AG09319 (cell line): ENCODE measurements around the gene SMIM26.

Source experiments
- DNase-seq: peaks from one replicate; pipeline ENCODE4 v3.0.0-alpha.2; 2010; ENCODE audit warnings: low read depth; ENCODE audit errors: extremely low read depth
- TF ChIP-seq, protein P1 (sequence below): IDR thresholded peaks from 2 replicates; pipeline ENCODE4 v1.5.1; 2011; ENCODE audit warnings: low read depth, mild to moderate bottlenecking, inconsistent platforms, low read length, moderate library complexity

SMIM26 gene

DNA sequence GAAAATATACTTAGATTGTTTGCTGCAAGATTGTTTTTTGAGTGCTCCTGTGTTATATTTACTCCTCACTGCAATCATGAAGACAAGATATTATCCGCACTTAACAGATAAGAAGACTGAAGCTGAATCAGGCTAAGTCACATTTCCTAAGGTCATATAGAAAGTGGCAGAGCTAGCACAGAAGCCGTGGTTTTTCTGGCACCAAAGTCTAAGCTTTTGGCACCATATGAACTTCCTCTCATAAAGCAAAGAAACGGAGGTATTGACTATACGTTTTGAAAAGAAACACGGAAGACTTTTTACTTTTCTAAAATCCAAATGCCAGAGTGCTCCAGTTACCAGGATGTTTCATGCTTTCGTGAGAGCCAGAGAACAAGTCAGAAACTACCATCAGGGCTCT is 11.3 kb downstream of the SMIM26 start:
- no peak for DNase-seq
- TF ChIP-seq, protein P1, sequence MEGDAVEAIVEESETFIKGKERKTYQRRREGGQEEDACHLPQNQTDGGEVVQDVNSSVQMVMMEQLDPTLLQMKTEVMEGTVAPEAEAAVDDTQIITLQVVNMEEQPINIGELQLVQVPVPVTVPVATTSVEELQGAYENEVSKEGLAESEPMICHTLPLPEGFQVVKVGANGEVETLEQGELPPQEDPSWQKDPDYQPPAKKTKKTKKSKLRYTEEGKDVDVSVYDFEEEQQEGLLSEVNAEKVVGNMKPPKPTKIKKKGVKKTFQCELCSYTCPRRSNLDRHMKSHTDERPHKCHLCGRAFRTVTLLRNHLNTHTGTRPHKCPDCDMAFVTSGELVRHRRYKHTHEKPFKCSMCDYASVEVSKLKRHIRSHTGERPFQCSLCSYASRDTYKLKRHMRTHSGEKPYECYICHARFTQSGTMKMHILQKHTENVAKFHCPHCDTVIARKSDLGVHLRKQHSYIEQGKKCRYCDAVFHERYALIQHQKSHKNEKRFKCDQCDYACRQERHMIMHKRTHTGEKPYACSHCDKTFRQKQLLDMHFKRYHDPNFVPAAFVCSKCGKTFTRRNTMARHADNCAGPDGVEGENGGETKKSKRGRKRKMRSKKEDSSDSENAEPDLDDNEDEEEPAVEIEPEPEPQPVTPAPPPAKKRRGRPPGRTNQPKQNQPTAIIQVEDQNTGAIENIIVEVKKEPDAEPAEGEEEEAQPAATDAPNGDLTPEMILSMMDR, result no peak

DNA sequence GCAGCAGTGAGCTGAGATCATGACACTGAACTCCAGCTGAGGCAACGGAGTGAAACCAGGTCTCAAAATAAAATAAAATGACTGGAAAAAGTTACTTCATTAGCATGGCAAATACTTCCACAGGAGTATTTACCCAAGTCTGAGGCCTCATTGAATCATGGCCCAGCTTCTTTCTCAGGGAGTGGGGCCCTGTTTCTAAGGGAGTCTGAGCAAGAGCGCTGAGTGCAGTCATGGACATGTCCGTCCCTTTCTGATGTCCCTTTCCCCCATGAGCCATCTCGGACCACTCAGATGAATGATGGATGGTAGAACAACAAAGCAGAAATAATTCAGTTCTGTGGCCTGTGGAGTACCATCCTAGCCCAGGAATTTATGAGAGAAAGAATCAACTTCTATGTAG is 12.8 kb downstream of the SMIM26 start:
- TF ChIP-seq, protein P1, result no peak
- DNase-seq, result no peak

DNA sequence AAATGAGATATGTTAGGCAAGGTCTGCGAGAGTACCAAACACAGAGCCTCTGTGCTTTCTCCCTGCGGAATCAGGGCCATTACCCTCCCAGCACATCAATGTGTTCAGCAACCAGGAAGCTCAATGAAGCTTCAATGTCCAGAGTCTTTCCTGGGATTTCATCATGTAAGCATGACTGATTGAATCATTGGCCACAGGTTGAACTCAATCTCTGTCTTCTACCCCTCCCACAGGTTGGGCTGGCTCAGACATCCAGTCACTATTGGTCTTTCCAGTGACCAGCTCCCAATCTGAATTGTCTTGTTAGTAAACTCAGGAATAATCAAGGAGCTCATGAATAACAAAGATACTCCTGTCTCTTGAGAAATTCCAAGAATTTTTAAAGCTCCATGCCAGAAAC is 17.9 kb downstream of the SMIM26 start:
- DNase-seq, result peak; percentile 28
- TF ChIP-seq, protein P1, result no peak

DNA sequence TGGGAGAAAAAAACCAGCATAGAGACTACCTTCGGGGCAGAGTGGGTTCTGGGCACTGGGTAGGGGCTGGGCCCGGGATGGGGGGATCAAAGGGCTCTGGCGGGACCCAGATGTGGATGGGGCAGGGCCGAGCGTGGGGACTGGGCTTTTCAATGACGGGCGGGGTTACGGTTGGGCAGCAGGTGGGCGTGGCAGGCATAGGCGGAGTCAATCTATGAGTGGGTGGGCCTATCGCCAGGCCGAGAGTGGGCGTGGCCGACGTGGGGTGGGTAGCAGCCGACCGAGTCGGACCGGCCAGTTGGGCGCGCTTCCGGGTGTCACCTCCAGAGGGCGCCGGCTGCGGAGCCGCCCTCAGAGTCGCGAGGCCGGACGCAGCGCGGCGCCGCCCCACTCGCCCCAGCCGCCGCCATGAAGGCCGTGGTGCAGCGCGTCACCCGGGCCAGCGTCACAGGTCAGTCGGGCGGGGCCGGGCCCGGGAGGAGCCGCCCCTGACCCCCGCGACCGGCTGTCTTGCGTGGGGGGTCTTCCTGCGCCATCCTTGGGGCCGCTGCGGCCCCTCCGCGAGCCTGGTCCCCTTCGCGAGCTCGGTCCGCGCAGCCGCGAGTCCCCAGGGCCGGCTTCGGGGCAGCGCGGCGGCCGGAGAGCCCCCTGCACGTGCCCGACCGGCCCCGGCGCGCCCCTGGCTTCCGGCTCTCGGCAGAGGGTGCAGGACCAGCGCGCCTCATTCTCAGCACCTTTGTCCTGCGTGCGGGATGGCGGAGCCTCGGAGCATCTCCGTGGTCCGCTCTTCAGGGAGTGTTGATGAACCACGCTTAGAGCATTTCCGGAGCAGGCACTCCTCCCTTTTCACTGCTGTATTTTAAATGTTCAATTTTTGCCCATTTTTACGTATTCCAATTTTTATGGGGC is 20.7 kb downstream of the SMIM26 start, which contains the start of gene DTD1:
Gene DTD1, plus strand, starts transcription at position 390 of the 909 bp plus-strand sequence. Its CDS starts 19 bp downstream, at position 409.
- peak; percentile 72 for DNase-seq
- TF ChIP-seq, protein P1, result peak; percentile 52

DNA sequence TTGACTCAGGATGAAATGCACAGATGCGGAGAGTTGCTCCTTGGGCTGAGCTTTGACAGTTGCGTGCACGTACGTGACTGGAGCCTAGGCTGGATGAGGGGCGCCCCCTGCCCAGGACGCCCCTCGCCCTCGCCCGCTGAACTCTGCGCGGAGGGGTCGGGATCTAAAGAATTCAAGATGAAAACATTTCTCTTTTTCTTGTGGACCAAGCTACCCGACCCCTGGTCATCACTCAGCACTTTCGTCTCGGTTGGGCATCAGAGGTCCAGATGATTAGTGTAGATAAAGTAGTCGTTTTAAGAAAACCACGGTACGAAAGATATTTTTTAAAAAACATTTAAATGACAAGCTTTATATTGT is 21.3 kb downstream of the SMIM26 start:
- DNase-seq, result no peak
- TF ChIP-seq, protein P1, result no peak

DNA sequence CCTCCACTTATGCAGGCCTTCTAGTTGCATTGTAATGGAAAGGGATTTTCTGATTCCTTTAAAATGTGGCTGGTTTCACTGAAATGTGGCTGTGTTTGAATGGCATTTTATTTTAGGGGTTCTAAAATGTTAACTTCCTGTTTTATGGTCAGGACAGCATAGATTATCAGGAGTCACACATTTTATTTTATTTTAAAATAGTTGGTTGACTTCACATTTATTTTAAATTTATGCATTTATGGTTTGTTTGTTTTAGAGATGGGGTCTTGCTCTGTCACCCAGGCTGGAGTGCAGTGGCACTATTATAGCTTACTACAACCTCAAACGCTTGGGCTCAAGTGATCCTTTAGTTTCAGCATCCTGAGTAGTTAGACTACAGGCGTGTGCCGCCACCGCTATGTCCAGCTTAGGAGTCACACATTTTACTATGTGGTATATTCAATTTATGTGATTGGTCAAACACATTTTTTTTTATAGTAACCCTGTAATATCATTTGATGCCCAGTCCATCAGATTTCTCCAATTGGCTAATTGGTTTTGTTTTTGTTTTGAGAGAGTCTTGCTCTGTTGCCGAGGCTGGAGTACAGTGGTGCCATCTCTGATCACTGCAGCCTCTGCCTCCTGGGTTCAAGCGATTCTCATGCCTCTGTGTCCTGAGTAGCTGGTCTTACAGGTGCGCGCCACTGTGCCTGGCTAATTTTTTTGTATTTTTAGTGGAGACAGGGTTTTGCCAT is 22.9 kb downstream of the SMIM26 start:
- TF ChIP-seq, protein P1, result no peak
- DNase-seq, result no peak

DNA sequence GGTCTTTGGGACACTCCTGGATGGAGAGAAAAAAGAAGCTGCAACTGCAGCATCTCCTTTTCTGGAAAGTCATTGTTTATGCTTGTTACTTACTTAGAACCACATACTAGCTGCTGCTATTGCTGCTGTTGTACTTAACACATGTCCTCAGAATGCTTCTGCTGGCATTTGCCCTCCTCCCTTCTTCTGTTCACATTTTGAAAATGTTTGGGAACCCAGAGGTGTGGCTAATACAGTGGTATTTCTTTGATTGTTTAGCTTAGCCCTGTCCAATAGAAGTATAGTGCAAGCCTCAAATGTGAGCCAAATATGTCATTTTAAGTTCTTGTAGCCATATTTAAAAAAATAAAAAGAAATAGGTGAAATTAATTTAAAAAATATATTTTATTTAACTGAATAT is 29.0 kb downstream of the SMIM26 start:
- DNase-seq, result no peak
- TF ChIP-seq, protein P1, result no peak
